ENCODE results near the gene ARRB1.

DNA sequence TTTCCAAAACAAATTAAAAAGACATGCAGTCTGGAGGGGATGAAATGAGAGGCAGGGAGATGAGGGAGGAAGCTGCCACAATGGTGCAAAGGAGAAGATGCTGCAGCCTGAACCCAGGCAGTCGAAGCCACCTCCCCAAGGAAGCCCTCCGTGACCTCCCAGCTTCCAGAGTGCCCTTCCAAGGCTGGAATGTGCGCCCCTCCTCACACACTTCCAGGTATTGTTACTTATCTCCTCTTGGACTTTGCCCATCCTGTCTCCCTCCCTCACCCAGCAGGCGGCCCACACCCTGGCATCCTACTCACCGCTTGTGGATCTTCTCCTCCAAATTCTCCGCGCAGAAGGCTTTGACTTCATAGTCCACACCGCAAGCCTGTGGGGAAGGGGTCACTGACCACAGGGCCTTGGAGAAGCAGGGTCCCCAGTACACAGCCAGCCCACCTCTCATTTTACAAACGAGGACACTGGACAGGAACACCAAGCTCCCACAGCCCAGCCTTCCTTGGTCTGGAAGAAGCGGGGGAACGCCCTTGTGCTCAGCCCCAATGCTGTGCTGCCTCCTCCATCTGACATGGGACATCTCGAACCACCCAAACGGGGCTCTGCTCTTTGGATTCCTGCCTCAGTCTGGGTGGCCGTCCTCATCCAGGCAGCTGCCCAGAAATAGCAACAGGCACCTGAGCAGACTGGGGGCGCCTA is 70.5 kb downstream of the ARRB1 start:
- no peak for TF ChIP-seq POLR2A (IDR thresholded peaks at IDR 0.05)
- TF ChIP-seq, protein P1, sequence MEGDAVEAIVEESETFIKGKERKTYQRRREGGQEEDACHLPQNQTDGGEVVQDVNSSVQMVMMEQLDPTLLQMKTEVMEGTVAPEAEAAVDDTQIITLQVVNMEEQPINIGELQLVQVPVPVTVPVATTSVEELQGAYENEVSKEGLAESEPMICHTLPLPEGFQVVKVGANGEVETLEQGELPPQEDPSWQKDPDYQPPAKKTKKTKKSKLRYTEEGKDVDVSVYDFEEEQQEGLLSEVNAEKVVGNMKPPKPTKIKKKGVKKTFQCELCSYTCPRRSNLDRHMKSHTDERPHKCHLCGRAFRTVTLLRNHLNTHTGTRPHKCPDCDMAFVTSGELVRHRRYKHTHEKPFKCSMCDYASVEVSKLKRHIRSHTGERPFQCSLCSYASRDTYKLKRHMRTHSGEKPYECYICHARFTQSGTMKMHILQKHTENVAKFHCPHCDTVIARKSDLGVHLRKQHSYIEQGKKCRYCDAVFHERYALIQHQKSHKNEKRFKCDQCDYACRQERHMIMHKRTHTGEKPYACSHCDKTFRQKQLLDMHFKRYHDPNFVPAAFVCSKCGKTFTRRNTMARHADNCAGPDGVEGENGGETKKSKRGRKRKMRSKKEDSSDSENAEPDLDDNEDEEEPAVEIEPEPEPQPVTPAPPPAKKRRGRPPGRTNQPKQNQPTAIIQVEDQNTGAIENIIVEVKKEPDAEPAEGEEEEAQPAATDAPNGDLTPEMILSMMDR (IDR thresholded peaks at IDR 0.05): no peak
